OCI-LY3 (cell line): Measurements from ENCODE around the gene MYBPHL.

Experiments
- H2AFZ ChIP-seq: fragments of 200-600, 300-600 bp; shearing (Covaris generic); 2 replicates; pipeline ENCODE4 v1.6.0; 2014; ENCODE audit warnings: antibody characterized with exemption, low read depth, low read length
- H3K27ac ChIP-seq: fragments of 200-600, 300-600 bp; sonication (generic); 2 replicates; pipeline ENCODE4 v1.5.1; 2014; ENCODE audit warnings: mild to moderate bottlenecking, low read length, moderate library complexity, mixed read lengths
- H3K27me3 ChIP-seq: fragments of 200-600, 300-600 bp; sonication (generic); 2 replicates; pipeline ENCODE4 v1.6.1; 2014; ENCODE audit warnings: low read depth, low read length, mixed read lengths
- H3K36me3 ChIP-seq: fragments of 200-600, 300-600 bp; sonication (generic); replicated peaks from 2 replicates; pipeline ENCODE3; 2014; ENCODE audit warnings: low read depth, low read length, mixed read lengths
- H3K4me1 ChIP-seq: fragments of 300-600, 200-600 bp; sonication (generic); 2 replicates; pipeline ENCODE4 v1.6.1; 2014; ENCODE audit warnings: low read length, mixed read lengths
- H3K4me2 ChIP-seq: fragments of 200-600, 300-600 bp; sonication (generic); 2 replicates; pipeline ENCODE4 v1.6.1; 2014; ENCODE audit warnings: low read length, mixed read lengths
- H3K4me3 ChIP-seq: fragments of 300-600, 200-600 bp; sonication (generic); 2 replicates; pipeline ENCODE4 v1.5.1; 2014; ENCODE audit warnings: antibody characterized with exemption, mild to moderate bottlenecking, low read length, moderate library complexity
- H3K79me2 ChIP-seq: fragments of 300-600, 200-600 bp; shearing (Covaris generic); 2 replicates; pipeline ENCODE4 v1.6.1; 2014; ENCODE audit warnings: mild to moderate bottlenecking, low read length, mixed read lengths
- H3K9ac ChIP-seq: fragments of 300-600, 200-600 bp; shearing (Covaris generic); 2 replicates; pipeline ENCODE4 v1.6.0; 2014; ENCODE audit warnings: mild to moderate bottlenecking, low read length, moderate library complexity
- H3K9me3 ChIP-seq: fragments of 200-600, 300-600 bp; shearing (Covaris generic); 2 replicates; pipeline ENCODE4 v1.6.1; 2014; ENCODE audit warnings: low read length, mixed read lengths; ENCODE audit not compliant: insufficient read depth
- H4K20me1 ChIP-seq: fragments of 200-600, 300-600 bp; sonication (generic); 2 replicates; pipeline ENCODE4 v1.6.1; 2016; ENCODE audit warnings: low read length, mixed read lengths; ENCODE audit not compliant: insufficient read depth
- EZH2phosphoT487 ChIP-seq: fragments of 200-600 bp; shearing (Covaris generic); IDR thresholded peaks from 2 replicates; pipeline ENCODE4 v1.6.1; 2018; ENCODE audit warnings: antibody characterized with exemption, mixed run types, low read depth
- TF ChIP-seq, protein P1 (sequence below): fragments of 200-600, 300-600 bp; sonication (generic); IDR thresholded peaks from 2 replicates; pipeline ENCODE4 v1.5.1; 2014; ENCODE audit warnings: antibody characterized with exemption, low read length, low read depth

Gene MYBPHL

DNA sequence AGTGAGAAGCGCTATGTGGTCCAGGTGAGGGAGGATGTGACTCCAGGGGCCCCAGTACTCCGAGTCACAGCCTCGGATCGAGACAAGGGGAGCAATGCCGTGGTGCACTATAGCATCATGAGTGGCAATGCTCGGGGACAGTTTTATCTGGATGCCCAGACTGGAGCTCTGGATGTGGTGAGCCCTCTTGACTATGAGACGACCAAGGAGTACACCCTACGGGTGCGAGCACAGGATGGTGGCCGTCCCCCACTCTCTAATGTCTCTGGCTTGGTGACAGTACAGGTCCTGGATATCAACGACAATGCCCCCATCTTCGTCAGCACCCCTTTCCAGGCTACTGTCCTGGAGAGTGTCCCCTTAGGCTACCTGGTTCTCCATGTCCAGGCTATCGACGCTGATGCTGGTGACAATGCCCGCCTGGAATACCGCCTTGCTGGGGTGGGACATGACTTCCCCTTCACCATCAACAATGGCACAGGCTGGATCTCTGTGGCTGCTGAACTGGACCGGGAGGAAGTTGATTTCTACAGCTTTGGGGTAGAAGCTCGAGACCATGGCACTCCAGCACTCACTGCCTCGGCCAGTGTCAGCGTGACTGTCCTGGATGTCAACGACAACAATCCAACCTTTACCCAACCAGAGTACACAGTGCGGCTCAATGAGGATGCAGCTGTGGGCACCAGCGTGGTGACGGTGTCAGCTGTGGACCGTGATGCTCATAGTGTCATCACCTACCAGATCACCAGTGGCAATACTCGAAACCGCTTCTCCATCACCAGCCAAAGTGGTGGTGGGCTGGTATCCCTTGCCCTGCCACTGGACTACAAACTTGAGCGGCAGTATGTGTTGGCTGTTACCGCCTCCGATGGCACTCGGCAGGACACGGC is 55.3 kb downstream of the MYBPHL start:
- H3K4me1 ChIP-seq = peaks cover 5% of the 10 kb centered on the region
- no peak overlapping the region for H2AFZ ChIP-seq
- no peaks in the 10 kb centered on the region for H3K9me3 ChIP-seq
- no peaks in the 10 kb centered on the region for H3K36me3 ChIP-seq
- no peak overlapping the region for H3K9ac ChIP-seq
- no peaks in the 10 kb centered on the region for H3K79me2 ChIP-seq
- no peaks in the 10 kb centered on the region for H4K20me1 ChIP-seq
- no peak overlapping the region for H3K4me2 ChIP-seq
- no peak overlapping the region for H3K27ac ChIP-seq
- H3K4me3 ChIP-seq = no peak overlapping the region
- no peak for TF ChIP-seq EZH2phosphoT487
- TF ChIP-seq, protein P1, sequence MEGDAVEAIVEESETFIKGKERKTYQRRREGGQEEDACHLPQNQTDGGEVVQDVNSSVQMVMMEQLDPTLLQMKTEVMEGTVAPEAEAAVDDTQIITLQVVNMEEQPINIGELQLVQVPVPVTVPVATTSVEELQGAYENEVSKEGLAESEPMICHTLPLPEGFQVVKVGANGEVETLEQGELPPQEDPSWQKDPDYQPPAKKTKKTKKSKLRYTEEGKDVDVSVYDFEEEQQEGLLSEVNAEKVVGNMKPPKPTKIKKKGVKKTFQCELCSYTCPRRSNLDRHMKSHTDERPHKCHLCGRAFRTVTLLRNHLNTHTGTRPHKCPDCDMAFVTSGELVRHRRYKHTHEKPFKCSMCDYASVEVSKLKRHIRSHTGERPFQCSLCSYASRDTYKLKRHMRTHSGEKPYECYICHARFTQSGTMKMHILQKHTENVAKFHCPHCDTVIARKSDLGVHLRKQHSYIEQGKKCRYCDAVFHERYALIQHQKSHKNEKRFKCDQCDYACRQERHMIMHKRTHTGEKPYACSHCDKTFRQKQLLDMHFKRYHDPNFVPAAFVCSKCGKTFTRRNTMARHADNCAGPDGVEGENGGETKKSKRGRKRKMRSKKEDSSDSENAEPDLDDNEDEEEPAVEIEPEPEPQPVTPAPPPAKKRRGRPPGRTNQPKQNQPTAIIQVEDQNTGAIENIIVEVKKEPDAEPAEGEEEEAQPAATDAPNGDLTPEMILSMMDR = no peak
- H3K27me3 ChIP-seq = no peaks in the 10 kb centered on the region

DNA sequence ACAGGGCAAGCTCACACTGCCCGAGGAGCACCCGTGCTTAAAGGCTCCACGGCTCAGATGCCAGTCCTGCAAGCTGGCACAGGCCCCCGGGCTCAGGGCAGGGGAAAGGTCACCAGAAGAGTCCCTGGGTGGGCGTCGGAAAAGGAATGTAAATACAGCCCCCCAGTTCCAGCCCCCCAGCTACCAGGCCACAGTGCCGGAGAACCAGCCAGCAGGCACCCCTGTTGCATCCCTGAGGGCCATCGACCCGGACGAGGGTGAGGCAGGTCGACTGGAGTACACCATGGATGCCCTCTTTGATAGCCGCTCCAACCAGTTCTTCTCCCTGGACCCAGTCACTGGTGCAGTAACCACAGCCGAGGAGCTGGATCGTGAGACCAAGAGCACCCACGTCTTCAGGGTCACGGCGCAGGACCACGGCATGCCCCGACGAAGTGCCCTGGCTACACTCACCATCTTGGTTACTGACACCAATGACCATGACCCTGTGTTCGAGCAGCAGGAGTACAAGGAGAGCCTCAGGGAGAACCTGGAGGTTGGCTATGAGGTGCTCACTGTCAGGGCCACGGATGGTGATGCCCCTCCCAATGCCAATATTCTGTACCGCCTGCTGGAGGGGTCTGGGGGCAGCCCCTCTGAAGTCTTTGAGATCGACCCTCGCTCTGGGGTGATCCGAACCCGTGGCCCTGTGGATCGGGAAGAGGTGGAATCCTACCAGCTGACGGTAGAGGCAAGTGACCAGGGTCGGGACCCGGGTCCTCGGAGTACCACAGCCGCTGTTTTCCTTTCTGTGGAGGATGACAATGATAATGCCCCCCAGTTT is 56.1 kb downstream of the MYBPHL start:
- Histone ChIP-seq H3K27me3 (no peaks in the 10 kb centered on the region), H3K4me3 (no peak overlapping the region)
- TF ChIP-seq, protein P1 = no peak
- TF ChIP-seq EZH2phosphoT487 = no peak

DNA sequence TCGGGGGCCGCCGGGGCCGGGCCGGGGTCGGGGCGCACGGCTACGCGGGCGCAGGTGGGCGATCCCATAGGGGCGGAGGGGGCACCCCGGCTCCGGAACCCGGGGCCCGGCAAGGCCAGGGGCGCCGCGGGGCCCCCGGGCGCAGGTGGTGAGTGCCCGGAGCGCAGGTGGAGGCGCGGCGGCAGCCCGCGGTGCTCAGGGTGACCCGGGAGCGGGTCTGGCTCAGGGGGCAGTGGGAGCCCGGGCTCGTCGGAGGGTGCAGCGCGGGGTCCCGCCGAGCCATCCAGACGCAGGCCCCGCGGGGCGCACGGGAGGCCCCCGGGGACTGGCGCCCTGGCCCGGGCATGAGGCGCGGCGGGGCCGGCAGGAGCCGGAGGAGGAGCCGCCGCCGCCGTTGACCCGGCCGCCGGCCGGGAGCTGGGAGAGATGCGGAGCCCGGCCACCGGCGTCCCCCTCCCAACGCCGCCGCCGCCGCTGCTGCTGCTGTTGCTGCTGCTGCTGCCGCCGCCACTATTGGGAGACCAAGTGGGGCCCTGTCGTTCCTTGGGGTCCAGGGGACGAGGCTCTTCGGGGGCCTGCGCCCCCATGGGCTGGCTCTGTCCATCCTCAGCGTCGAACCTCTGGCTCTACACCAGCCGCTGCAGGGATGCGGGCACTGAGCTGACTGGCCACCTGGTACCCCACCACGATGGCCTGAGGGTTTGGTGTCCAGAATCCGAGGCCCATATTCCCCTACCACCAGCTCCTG is 57.0 kb downstream of the MYBPHL start:
- TF ChIP-seq, protein P1 = no peak
- TF ChIP-seq EZH2phosphoT487 = no peak
- Histone ChIP-seq H3K79me2 (no peaks in the 10 kb centered on the region), H3K36me3 (no peaks in the 10 kb centered on the region), H3K4me1 (peaks cover 5% of the 10 kb centered on the region), H4K20me1 (no peaks in the 10 kb centered on the region), H3K9ac (peak overlapping the region; percentile 44; the same call in 1 of the 2 replicates), H3K27me3 (no peaks in the 10 kb centered on the region), H3K4me2 (peak overlapping the region; percentile 63), H3K27ac (no peak overlapping the region), H3K4me3 (peak overlapping the region; percentile 79), H3K9me3 (no peaks in the 10 kb centered on the region), H2AFZ (no peak overlapping the region)

More for the DNA sequence above, 56.1 kb downstream of the MYBPHL start:
- Histone ChIP-seq H3K9ac (no peak overlapping the region), H3K9me3 (no peaks in the 10 kb centered on the region), H3K4me1 (peaks cover 5% of the 10 kb centered on the region), H2AFZ (no peak overlapping the region), H4K20me1 (no peaks in the 10 kb centered on the region), H3K27ac (no peak overlapping the region), H3K4me2 (peak overlapping the region; percentile 63; the same call in 1 of the 2 replicates), H3K36me3 (no peaks in the 10 kb centered on the region), H3K79me2 (no peaks in the 10 kb centered on the region)
